DND-41 (cell line): ENCODE data around the gene LRRFIP2.

Source experiments
- EZH2 ChIP-seq: IDR thresholded peaks from 3 replicates; pipeline ENCODE4 v1.6.1; 2012; ENCODE audit warnings: borderline replicate concordance, low read depth, mild to moderate bottlenecking, moderate library complexity, low read length, inconsistent platforms; ENCODE audit not compliant: severe bottlenecking
- TF ChIP-seq, protein P1 (sequence below): IDR thresholded peaks from 2 replicates; pipeline ENCODE4 v1.5.1; 2012; ENCODE audit warnings: borderline replicate concordance, low read length, moderate library complexity, mild to moderate bottlenecking; ENCODE audit not compliant: poor library complexity, severe bottlenecking; ENCODE audit errors: extremely low read depth

DNA sequence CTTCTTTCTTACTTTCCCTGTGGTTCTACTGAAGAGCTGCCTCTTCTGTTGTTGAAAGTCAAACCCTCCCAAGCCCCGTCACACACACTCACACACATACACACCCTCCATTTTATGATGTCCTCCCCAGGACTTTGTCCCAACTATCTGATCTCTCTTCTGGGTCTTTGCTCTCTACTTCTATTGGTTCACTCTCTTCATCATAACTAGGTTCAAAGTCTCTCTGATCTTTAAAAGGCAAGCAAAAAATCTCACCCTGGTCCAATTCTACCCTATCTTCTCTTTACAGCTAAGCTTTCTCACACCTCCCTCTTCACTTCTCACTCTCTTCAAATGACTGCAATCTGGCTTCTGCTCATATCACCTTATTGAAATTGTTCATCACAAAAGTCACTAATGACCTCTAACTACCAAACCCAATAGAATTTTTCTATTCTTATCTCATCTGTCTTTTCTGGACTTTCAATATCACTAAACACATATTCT lies 34.8 kb downstream of the LRRFIP2 start:
- TF ChIP-seq, protein P1, sequence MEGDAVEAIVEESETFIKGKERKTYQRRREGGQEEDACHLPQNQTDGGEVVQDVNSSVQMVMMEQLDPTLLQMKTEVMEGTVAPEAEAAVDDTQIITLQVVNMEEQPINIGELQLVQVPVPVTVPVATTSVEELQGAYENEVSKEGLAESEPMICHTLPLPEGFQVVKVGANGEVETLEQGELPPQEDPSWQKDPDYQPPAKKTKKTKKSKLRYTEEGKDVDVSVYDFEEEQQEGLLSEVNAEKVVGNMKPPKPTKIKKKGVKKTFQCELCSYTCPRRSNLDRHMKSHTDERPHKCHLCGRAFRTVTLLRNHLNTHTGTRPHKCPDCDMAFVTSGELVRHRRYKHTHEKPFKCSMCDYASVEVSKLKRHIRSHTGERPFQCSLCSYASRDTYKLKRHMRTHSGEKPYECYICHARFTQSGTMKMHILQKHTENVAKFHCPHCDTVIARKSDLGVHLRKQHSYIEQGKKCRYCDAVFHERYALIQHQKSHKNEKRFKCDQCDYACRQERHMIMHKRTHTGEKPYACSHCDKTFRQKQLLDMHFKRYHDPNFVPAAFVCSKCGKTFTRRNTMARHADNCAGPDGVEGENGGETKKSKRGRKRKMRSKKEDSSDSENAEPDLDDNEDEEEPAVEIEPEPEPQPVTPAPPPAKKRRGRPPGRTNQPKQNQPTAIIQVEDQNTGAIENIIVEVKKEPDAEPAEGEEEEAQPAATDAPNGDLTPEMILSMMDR = no peak
- TF ChIP-seq EZH2 = no peak
